ENCODE data around the gene SLC8A3. TPM values are rescaled to one million over a fixed set of nuclear protein-coding genes. Genes with fewer than 3 reads are reported as not detected.
"Not testable (repeated sequence)": the region's sequence is repeated elsewhere in the genome, so short reads cannot be mapped to it uniquely, and the experiment has no call there.

SLC8A3 gene
- total RNA-seq, 2 experiments from 2014 or later, result not detected

DNA sequence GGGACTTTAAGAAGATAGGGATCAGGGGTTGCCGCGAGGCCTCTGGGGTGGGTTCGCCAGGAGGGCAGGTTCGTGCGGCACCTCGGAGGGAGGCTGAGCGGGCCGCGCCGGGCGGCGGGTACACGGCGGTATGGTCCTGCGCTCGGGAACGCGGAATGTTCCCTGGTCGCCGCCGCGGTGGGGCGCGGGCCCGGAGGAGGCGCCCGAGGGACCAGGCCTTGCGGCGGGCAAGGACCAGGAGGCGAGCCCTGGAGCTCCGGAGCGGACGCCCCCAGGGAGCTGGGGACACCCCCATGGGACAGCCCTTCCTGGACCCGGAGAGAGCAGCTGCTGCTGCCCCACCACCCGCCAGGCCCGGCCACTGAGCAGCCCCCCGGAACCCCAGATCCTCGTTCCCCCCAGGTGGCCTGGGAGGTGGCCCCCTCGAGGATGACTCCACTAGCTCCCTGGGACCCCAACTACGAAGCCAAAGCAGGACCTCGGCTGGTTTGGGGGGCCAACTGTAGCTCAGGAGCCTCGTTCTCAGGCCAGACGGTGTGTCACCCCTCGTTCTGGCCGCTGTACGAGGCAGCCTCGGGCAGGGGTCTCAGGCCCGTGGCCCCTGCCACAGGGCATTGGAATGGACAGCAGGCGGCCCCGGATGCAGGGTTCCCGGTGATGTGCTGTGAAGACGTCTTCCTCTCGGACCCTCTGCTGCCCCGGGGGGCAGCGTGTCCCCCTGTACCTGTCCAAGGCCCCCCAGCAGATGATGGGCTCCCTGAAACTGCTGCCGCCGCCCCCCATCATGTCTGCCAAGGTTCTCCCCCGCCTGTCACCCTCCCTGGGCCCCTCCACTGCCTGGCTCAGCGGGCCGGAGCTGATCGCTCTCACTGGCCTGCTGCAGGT, 45.6 kb upstream of the SLC8A3 start:
- H3K27ac ChIP-seq (ENCODE audit: low read depth, low read length, poor library complexity, severe bottlenecking), result no peak overlapping the region
- H3K36me3 ChIP-seq (ENCODE audit: insufficient read depth, low read length), result no peaks in the 10 kb centered on the region
- H3K9me2 ChIP-seq (ENCODE audit: insufficient read depth, low read length), result no peaks in the 10 kb centered on the region
- ChIA-PET CTCF (ENCODE audit: unreplicated experiment) (no interaction called here), POLR2A (no interaction called here)
- no peak for TF ChIP-seq EZH2phosphoT487 (IDR thresholded peaks at IDR 0.05; ENCODE audit: borderline replicate concordance, low read depth, low read length)
- TF ChIP-seq, protein P1, sequence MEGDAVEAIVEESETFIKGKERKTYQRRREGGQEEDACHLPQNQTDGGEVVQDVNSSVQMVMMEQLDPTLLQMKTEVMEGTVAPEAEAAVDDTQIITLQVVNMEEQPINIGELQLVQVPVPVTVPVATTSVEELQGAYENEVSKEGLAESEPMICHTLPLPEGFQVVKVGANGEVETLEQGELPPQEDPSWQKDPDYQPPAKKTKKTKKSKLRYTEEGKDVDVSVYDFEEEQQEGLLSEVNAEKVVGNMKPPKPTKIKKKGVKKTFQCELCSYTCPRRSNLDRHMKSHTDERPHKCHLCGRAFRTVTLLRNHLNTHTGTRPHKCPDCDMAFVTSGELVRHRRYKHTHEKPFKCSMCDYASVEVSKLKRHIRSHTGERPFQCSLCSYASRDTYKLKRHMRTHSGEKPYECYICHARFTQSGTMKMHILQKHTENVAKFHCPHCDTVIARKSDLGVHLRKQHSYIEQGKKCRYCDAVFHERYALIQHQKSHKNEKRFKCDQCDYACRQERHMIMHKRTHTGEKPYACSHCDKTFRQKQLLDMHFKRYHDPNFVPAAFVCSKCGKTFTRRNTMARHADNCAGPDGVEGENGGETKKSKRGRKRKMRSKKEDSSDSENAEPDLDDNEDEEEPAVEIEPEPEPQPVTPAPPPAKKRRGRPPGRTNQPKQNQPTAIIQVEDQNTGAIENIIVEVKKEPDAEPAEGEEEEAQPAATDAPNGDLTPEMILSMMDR (conservative IDR thresholded peaks at IDR 0.05; ENCODE audit: low read length), result no peak
- peaks cover 8% of the 10 kb centered on the region for H3K4me1 ChIP-seq (ENCODE audit: insufficient read depth, low read length, poor library complexity, severe bottlenecking)
- H3K79me2 ChIP-seq (ENCODE audit: insufficient read depth, low read depth, low read length), result no peaks in the 10 kb centered on the region
- DNase-seq (ENCODE audit: low spot score), result no peak
- H2AFZ ChIP-seq (ENCODE audit: low read length), result no peak overlapping the region
- no peaks in the 10 kb centered on the region for H4K20me1 ChIP-seq (ENCODE audit: insufficient read depth, low read length)
- H3K9me3 ChIP-seq (ENCODE audit: low read length), result no peaks in the 10 kb centered on the region
- intact Hi-C loops (cut with micrococcal nuclease; ENCODE audit: unreplicated experiment), result no loop called here
- BruUV-seq (replicated peaks), result no TSS peak
- H3K4me2 ChIP-seq (ENCODE audit: low read length), result no peak overlapping the region
- no peak overlapping the region for H3K4me3 ChIP-seq (ENCODE audit: low read depth, low read length, poor library complexity, severe bottlenecking)

DNA sequence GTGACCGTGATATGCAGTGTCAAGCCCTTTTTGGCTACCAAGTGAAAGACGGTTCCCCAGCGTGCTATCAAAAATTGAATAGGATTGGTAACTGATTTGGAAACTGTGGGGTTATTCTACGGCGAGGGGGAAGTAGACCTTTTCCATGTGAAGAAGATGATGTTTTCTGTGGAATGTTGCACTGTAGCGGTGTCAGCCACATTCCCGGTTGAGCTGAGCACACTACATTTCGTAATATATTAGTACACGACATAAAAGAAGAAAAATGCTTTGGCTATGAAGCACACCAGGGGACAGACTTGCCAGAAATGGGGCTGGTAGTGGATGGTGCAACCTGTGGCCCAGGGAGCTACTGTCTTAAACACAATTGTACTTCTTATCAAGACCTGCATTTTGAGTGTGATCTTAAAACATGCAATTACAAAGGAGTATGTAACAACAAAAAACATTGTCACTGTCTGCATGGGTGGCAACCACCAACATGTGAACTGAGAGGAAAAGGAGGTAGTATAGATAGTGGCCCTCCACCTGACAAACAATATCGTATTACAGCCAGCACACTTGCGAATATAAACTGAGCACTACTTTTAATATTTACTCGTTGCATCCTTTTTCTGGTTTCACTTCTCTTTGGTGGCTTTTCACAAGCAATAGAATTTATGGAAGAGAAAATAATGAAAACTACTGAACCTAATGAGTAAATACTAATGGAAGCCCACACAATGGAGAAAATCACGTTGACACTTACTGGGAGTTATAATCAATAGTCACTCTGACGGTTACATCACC, 43.2 kb upstream of the SLC8A3 start:
- H3K27ac ChIP-seq (ENCODE audit: low read depth, low read length, poor library complexity, severe bottlenecking); H3K4me2 ChIP-seq (ENCODE audit: low read length); CTCF ChIA-PET (ENCODE audit: unreplicated experiment); H2AFZ ChIP-seq (ENCODE audit: low read length); H3K9me2 ChIP-seq (ENCODE audit: insufficient read depth, low read length); H3K4me3 ChIP-seq (ENCODE audit: low read depth, low read length, poor library complexity, severe bottlenecking); H3K36me3 ChIP-seq (ENCODE audit: insufficient read depth, low read length); H4K20me1 ChIP-seq (ENCODE audit: insufficient read depth, low read length); H3K79me2 ChIP-seq (ENCODE audit: insufficient read depth, low read depth, low read length); intact Hi-C loops (cut with micrococcal nuclease; ENCODE audit: unreplicated experiment); H3K9me3 ChIP-seq (ENCODE audit: low read length); BruUV-seq (replicated peaks); POLR2A ChIA-PET; H3K4me1 ChIP-seq (ENCODE audit: insufficient read depth, low read length, poor library complexity, severe bottlenecking): not testable (repeated sequence)
- DNase-seq (ENCODE audit: low spot score), result peak; percentile 1

DNA sequence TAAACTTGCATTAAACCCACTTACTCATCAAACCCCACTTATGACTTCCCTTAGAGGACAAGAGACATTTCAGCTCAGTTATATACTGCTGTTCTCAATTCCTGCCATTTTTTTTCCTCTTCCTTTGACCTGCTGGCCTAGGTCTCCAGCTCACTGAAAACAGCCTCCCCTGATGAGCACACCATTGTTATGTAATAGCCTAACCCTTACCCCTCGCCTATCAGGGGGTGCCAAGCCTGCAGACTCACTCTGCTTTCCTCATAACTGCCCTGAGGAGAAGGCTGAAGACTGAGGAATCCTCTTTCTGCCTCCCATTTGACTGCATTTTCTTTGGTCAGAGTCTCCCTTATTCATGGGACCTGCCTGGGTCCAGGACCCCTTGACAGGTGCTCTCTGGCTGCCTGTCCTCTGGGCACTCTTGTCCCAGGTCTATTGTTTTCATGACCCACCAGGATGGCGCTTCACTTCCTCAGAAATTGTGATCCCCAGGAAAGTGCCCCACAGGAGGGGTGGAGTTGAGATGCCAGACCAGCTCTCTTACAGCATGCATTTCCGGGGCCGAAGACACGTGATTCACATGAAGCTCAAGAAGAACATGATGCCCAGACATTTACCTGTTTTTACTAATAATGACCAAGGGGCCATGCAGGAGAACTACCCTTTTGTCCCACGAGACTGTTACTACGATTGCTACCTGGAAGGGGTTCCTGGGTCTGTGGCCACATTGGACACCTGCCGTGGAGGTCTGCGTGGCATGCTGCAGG, 41.3 kb upstream of the SLC8A3 start:
- H3K36me3 ChIP-seq (ENCODE audit: insufficient read depth, low read length), result not testable (repeated sequence)

More for the DNA sequence above, 41.3 kb upstream of the SLC8A3 start:
- H3K79me2 ChIP-seq (ENCODE audit: insufficient read depth, low read depth, low read length); H3K4me1 ChIP-seq (ENCODE audit: insufficient read depth, low read length, poor library complexity, severe bottlenecking); H2AFZ ChIP-seq (ENCODE audit: low read length); H3K27ac ChIP-seq (ENCODE audit: low read depth, low read length, poor library complexity, severe bottlenecking); H3K9me2 ChIP-seq (ENCODE audit: insufficient read depth, low read length); DNase-seq (ENCODE audit: low spot score); CTCF ChIA-PET (ENCODE audit: unreplicated experiment); H3K4me2 ChIP-seq (ENCODE audit: low read length); intact Hi-C loops (cut with micrococcal nuclease; ENCODE audit: unreplicated experiment); H3K9me3 ChIP-seq (ENCODE audit: low read length); H3K4me3 ChIP-seq (ENCODE audit: low read depth, low read length, poor library complexity, severe bottlenecking); H4K20me1 ChIP-seq (ENCODE audit: insufficient read depth, low read length); BruUV-seq (replicated peaks); POLR2A ChIA-PET: not testable (repeated sequence)
